ENCODE results near the gene ACAA1. TPM values are rescaled to one million over a fixed set of nuclear protein-coding genes. Genes with fewer than 3 reads are reported as not detected.
A peak's percentile ranks its signal among the peaks of the same experiment; 100 is the strongest.
"Not testable (repeated sequence)": the region's sequence is repeated elsewhere in the genome, so short reads cannot be mapped to it uniquely, and the experiment has no call there.

Gene ACAA1
- polyA plus RNA-seq, 12 donors = 24.5 to 48.2 (median 29.1) TPM; not detected in 1

- peak; percentile 8 for DNase-seq
Measured at GRCh38 chr3:38084334-38085310, 52.3 kb downstream of the ACAA1 start.

GRCh38 chr3:38083871-38084333, 53.0 kb downstream of the ACAA1 start:
- no peak for DNase-seq

- DNase-seq = not testable (repeated sequence)
Measured at GRCh38 chr3:38083254-38083653, 53.7 kb downstream of the ACAA1 start.

- not testable (repeated sequence) for DNase-seq
Measured at GRCh38 chr3:38082296-38082695, 54.6 kb downstream of the ACAA1 start.

GRCh38 chr3:38077073-38077472, 59.9 kb downstream of the ACAA1 start:
- not testable (repeated sequence) for DNase-seq

Other genes with a start within 250 kb of the ACAA1 start
- gene VILL, start 146.3 kb downstream of the ACAA1 start, polyA plus RNA-seq (ENCODE audit: insufficient read length in 12 of 12) = 10 to 100 TPM in 2 of 12 donors, 1 to 10 TPM in 9, not detected in 1; 4.4 to 24.2 (median 5.9) TPM
- gene PLCD1, start 107.5 kb downstream of the ACAA1 start, polyA plus RNA-seq (ENCODE audit: insufficient read length in 12 of 12) = 10 to 100 TPM in 9 of 12 donors, 1 to 10 TPM in 2, not detected in 1; 8.7 to 29.9 (median 13.0) TPM
- gene DLEC1, start 97.9 kb downstream of the ACAA1 start, polyA plus RNA-seq (ENCODE audit: insufficient read length in 12 of 12) = 1 to 10 TPM in 1 of 12 donors, under 1 TPM in 9, not detected in 2; 0.14 to 1.1 (median 0.49) TPM
- gene MYD88, start 1.5 kb upstream of the ACAA1 start, polyA plus RNA-seq (ENCODE audit: insufficient read length in 12 of 12) = 10 to 100 TPM in 11 of 12 donors, not detected in 1; 15.4 to 38.2 (median 22.6) TPM
- 10 to 100 TPM in 11 of 12 donors, not detected in 1; 27.4 to 39.5 (median 37.7) TPM for gene OXSR1, start 28.4 kb upstream of the ACAA1 start, polyA plus RNA-seq (ENCODE audit: insufficient read length in 12 of 12)
- under 1 TPM in 9 of 12 donors, not detected in 3; 0.12 to 0.30 (median 0.15) TPM for gene SLC22A13, start 128.7 kb upstream of the ACAA1 start, polyA plus RNA-seq (ENCODE audit: insufficient read length in 12 of 12)
- under 1 TPM in 9 of 12 donors, not detected in 3; 0.12 to 0.49 (median 0.16) TPM for gene SLC22A14, start 145.2 kb upstream of the ACAA1 start, polyA plus RNA-seq (ENCODE audit: insufficient read length in 12 of 12)
- 1 to 10 TPM in 11 of 12 donors, not detected in 1; 2.8 to 9.0 (median 3.5) TPM for gene XYLB, start 209.7 kb upstream of the ACAA1 start, polyA plus RNA-seq (ENCODE audit: insufficient read length in 12 of 12)